ENCODE results near the gene TMA7B.

TMA7B gene

GRCh38 chr22:40001800-40002577, 41.8 kb downstream of the TMA7B start:
- no peak for TF ChIP-seq POLR2A (IDR thresholded peaks at IDR 0.05; ENCODE audit: low read depth, low read length)
- FAIRE-seq (no peak), DNase-seq (ENCODE audit: insufficient read length, low spot score) (no peak)

GRCh38 chr22:40002935-40003715, 42.9 kb downstream of the TMA7B start:
- no peak for DNase-seq (ENCODE audit: insufficient read length, low spot score)
- no peak for TF ChIP-seq POLR2A (IDR thresholded peaks at IDR 0.05; ENCODE audit: low read depth, low read length)
- FAIRE-seq = no peak

- DNase-seq (ENCODE audit: insufficient read length, low spot score) (no peak), FAIRE-seq (no peak)
- TF ChIP-seq POLR2A (IDR thresholded peaks at IDR 0.05; ENCODE audit: low read depth, low read length) = no peak
Measured at GRCh38 chr22:40004836-40005235, 44.6 kb downstream of the TMA7B start.

GRCh38 chr22:40006641-40007040, 46.4 kb downstream of the TMA7B start:
- DNase-seq (ENCODE audit: insufficient read length, low spot score) = no peak
- FAIRE-seq = no peak
- TF ChIP-seq POLR2A (IDR thresholded peaks at IDR 0.05; ENCODE audit: low read depth, low read length) = no peak

GRCh38 chr22:40007853-40008710, 47.9 kb downstream of the TMA7B start:
- no peak for FAIRE-seq
- TF ChIP-seq POLR2A (IDR thresholded peaks at IDR 0.05; ENCODE audit: low read depth, low read length) = no peak
- DNase-seq (ENCODE audit: insufficient read length, low spot score) = no peak

GRCh38 chr22:40008726-40009291, 48.6 kb downstream of the TMA7B start:
- TF ChIP-seq POLR2A (IDR thresholded peaks at IDR 0.05; ENCODE audit: low read depth, low read length) = no peak
- FAIRE-seq (no peak), DNase-seq (ENCODE audit: insufficient read length, low spot score) (no peak)

- DNase-seq (ENCODE audit: insufficient read length, low spot score) (peak; percentile 22), FAIRE-seq (no peak)
- no peak for TF ChIP-seq POLR2A (IDR thresholded peaks at IDR 0.05; ENCODE audit: low read depth, low read length)
Measured at GRCh38 chr22:40009292-40009774, 49.1 kb downstream of the TMA7B start.

- FAIRE-seq (no peak), DNase-seq (ENCODE audit: insufficient read length, low spot score) (no peak)
- no peak for TF ChIP-seq POLR2A (IDR thresholded peaks at IDR 0.05; ENCODE audit: low read depth, low read length)
Measured at GRCh38 chr22:40009951-40010671, 49.9 kb downstream of the TMA7B start.

GRCh38 chr22:40010746-40011145, 50.5 kb downstream of the TMA7B start:
- TF ChIP-seq POLR2A (IDR thresholded peaks at IDR 0.05; ENCODE audit: low read depth, low read length) = no peak
- DNase-seq (ENCODE audit: insufficient read length, low spot score) (no peak), FAIRE-seq (no peak)
